Hematopoietic multipotent progenitor cell treated with erythropoietin and hydrocortisone succinate and interleukin-3 and kit ligand, for 8 days (in vitro differentiated cells): Measurements from ENCODE around the gene SMG6.

Experiments used
- DNase-seq: peaks from one replicate; pipeline ENCODE4 v3.0.0-alpha.2; 2015

The SMG6 gene

GRCh38 chr17:2093349-2093748 is 210.2 kb downstream of the SMG6 start:
- peak; percentile 87 for DNase-seq

DNA sequence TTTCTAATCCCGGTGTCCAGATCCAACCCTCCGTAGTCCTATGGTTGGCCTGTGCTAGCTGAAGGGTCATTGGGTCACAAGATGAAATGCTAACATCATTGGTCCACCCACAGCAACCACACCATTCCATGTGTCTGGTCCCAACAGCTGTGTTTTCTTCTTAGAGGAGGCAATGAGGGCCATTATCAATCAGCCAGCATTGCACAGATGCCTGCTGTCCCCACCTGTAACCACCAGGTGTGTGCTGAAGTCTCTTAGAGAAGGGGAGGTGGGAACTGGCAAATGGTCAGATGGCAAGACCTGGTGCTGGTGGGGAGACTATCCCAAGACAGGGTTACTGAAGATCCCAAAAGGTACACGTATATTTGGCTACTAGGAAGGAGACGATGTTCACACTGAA is 211.3 kb downstream of the SMG6 start:
- no peak for DNase-seq

GRCh38 chr17:2090804-2091534 is 212.6 kb downstream of the SMG6 start:
- no peak for DNase-seq

- no peak for DNase-seq
Measured at GRCh38 chr17:2090210-2090641, 213.4 kb downstream of the SMG6 start.

GRCh38 chr17:2089021-2089422 is 214.6 kb downstream of the SMG6 start:
- DNase-seq: peak; percentile 12

DNA sequence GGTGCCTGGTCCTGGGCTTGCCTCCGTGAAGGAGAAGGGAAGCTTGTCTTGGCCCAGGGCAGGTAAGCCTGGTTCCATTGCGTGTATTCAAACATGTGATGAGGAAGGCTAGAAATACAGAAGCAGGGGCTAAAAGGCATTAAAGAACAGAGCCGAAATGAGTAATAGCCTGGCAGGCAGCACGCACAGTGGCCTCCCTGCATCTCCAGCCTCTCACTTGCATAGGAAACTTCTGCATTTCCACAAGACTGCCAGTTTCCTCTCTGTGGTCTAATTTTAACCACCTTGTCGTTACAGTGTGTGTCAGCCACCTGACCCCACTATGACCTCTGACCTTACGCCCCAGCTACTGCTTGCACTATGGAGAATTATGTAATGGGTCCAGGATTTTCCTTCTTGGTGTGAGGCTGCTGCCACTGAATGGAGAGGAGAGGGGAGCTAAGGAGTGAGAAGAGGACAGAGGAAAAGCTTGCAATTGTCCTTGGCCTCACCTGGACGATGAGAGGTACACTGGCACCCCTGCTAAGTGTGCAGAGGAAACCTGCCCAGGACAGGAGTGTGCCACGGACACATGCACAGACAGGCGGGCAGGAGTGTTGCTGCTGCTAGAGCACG is 215.9 kb downstream of the SMG6 start:
- peak; percentile 30 for DNase-seq

GRCh38 chr17:2086306-2086705 is 217.3 kb downstream of the SMG6 start:
- DNase-seq: no peak

DNA sequence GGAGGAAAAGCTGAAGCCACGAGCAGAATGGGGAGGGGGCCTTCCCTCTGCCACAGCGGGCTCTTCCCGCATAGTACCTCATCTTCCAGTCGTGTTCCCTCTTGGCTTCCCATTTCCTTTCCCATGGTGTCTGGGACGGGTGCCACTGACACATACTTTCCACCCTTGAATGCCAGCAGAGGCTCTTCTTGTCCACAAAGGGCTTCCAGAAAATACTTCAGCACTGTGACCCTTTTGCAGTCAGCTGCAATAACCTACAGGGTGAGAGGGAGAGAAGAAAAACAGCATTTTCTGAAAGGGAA is 218.0 kb downstream of the SMG6 start:
- no peak for DNase-seq

- no peak for DNase-seq
Measured at GRCh38 chr17:2084766-2085647, 218.6 kb downstream of the SMG6 start.

GRCh38 chr17:2084036-2084765 is 219.4 kb downstream of the SMG6 start:
- peak; percentile 16 for DNase-seq

- no peak for DNase-seq
Measured at GRCh38 chr17:2083613-2084035, 220.0 kb downstream of the SMG6 start.

- DNase-seq: no peak
Measured at GRCh38 chr17:2082003-2082781, 221.4 kb downstream of the SMG6 start.

GRCh38 chr17:2081564-2081963 is 222.0 kb downstream of the SMG6 start:
- no peak for DNase-seq

DNA sequence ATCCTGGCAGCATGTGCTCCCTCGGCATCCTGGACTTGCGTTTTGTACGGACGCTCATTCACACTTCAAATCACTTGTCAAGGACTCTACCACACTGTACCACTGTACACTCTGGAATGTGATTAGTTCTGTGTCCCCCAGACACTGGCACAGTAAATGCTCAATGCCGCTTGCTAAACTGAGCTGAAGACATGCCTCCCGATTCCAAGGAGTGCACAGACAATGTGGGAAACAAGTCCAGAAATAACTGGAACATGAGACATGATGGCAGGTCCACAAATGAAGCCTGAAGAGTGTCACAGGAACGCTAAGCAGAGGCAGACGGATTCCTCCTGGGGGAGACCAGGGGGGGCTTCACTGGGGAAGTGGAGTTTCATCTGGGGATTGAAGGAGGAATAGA is 226.5 kb downstream of the SMG6 start:
- no peak for DNase-seq

GRCh38 chr17:2076087-2076984 is 227.2 kb downstream of the SMG6 start:
- DNase-seq: no peak

- no peak for DNase-seq
Measured at GRCh38 chr17:2075336-2076086, 228.1 kb downstream of the SMG6 start.

- DNase-seq: no peak
Measured at GRCh38 chr17:2074919-2075318, 228.7 kb downstream of the SMG6 start.

- DNase-seq: no peak
Measured at GRCh38 chr17:2071455-2072281, 231.9 kb downstream of the SMG6 start.

- no peak for DNase-seq
Measured at GRCh38 chr17:2071024-2071385, 232.6 kb downstream of the SMG6 start.
